ENCODE data around the gene ADSS1.

DNA sequence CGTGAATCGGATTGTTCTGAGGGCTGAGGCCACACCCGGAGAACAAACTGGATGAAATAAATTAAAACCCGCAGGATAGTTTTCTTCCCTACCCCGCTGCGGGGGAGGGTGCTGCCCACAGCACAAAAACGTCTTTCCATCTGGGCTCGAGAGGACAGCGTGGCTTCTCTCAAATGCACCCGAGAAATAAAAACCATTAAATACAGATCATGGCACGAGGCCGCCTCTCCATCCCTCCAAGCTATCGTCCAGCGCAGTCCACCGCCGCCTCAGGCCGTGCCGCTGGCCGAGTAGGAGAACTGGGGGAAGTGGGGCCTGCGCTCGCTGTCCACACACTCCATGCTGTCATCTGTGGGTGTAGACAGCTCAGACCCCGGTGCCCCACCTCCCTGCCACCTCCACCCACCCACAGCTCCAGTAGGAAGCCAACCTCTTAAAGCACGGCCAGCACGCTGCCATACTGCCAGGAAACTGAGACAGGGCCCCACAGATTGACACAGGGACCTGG is 46.1 kb downstream of the ADSS1 start:
- TF ChIP-seq EZH2phosphoT487 (IDR thresholded peaks at IDR 0.05; ENCODE audit: borderline replicate concordance, low read length): no peak
- TF ChIP-seq, protein P1, sequence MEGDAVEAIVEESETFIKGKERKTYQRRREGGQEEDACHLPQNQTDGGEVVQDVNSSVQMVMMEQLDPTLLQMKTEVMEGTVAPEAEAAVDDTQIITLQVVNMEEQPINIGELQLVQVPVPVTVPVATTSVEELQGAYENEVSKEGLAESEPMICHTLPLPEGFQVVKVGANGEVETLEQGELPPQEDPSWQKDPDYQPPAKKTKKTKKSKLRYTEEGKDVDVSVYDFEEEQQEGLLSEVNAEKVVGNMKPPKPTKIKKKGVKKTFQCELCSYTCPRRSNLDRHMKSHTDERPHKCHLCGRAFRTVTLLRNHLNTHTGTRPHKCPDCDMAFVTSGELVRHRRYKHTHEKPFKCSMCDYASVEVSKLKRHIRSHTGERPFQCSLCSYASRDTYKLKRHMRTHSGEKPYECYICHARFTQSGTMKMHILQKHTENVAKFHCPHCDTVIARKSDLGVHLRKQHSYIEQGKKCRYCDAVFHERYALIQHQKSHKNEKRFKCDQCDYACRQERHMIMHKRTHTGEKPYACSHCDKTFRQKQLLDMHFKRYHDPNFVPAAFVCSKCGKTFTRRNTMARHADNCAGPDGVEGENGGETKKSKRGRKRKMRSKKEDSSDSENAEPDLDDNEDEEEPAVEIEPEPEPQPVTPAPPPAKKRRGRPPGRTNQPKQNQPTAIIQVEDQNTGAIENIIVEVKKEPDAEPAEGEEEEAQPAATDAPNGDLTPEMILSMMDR (IDR thresholded peaks at IDR 0.05; ENCODE audit: low read depth, low read length, poor library complexity, severe bottlenecking): no peak
